ENCODE data around the gene REXO1. TPM values are rescaled to one million over a fixed set of nuclear protein-coding genes. Genes with fewer than 3 reads are reported as not detected.

The REXO1 gene
- total and polyA plus RNA-seq, 2 of the 13 experiments (the other 11 are each of a cell fraction or from before 2014, with no cell fraction given), result 5.0 to 11.2 TPM

DNA sequence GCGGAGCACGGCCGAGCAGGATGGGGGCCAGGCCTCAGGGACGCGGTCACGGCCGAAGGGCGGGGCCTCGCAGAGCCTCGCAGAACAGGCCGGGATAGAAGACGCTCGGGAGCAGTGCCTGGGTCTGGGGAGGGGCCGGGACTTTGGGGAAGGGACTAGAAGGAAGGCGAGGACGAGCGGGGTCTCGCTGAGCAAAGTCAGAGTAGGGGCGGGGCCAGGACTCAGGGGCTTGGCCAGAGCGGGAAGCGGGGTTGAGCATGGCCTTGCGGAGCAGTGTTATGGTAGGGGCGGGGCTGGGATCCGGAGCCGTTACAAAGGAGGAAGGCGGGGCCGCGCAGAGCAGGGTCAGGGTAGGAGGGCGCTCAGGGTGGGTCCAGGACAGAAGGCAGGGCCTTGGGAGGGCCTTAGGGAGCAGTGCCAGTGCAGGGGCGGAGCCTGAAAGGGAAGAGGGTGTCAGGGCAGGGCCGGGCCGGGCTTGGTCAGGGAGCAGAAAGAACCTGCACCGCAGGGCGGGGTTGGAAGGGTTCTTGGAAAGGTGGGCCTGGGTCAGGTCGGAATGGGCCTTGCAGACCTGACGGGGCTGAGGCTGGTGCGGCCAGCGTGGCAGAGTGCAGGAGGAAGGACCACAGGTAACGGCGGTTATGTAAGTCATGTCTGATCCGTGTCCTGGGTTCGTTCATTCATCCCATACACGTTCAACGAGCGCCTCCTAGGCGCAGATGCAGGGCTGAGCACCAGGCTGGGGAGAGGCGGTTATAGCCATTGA lies 35.7 kb downstream of the REXO1 start (continued):
- TF ChIP-seq ZNF276 (CRISPR knock-in tag; IDR thresholded peaks at IDR 0.05; ENCODE audit: low read depth) (no peak), YEATS2 (CRISPR knock-in tag; IDR thresholded peaks at IDR 0.05; ENCODE audit: borderline replicate concordance) (peak; percentile 50; the same call in 1 of the 2 replicates), FIP1L1 (IDR thresholded peaks at IDR 0.05; ENCODE audit: borderline replicate concordance, insufficient read depth, low read depth, low read length) (no peak), NBN (conservative IDR thresholded peaks at IDR 0.05) (no peak), CREB1 (IDR thresholded peaks at IDR 0.05) (no peak), CREB1 (CRISPR knock-in tag; IDR thresholded peaks at IDR 0.05) (no peak), ZFP36 (IDR thresholded peaks at IDR 0.05; ENCODE audit: borderline replicate concordance, low read depth, low read length, partially characterized antibody) (no peak), GRHL1 (CRISPR knock-in tag; conservative IDR thresholded peaks at IDR 0.05) (no peak), SP2 (CRISPR knock-in tag; IDR thresholded peaks at IDR 0.05) (no peak)
- TF ChIP-seq, protein P1, sequence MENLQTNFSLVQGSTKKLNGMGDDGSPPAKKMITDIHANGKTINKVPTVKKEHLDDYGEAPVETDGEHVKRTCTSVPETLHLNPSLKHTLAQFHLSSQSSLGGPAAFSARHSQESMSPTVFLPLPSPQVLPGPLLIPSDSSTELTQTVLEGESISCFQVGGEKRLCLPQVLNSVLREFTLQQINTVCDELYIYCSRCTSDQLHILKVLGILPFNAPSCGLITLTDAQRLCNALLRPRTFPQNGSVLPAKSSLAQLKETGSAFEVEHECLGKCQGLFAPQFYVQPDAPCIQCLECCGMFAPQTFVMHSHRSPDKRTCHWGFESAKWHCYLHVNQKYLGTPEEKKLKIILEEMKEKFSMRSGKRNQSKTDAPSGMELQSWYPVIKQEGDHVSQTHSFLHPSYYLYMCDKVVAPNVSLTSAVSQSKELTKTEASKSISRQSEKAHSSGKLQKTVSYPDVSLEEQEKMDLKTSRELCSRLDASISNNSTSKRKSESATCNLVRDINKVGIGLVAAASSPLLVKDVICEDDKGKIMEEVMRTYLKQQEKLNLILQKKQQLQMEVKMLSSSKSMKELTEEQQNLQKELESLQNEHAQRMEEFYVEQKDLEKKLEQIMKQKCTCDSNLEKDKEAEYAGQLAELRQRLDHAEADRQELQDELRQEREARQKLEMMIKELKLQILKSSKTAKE (CRISPR knock-in tag; IDR thresholded peaks at IDR 0.05; ENCODE audit: borderline replicate concordance), result no peak
- TF ChIP-seq, protein P2, sequence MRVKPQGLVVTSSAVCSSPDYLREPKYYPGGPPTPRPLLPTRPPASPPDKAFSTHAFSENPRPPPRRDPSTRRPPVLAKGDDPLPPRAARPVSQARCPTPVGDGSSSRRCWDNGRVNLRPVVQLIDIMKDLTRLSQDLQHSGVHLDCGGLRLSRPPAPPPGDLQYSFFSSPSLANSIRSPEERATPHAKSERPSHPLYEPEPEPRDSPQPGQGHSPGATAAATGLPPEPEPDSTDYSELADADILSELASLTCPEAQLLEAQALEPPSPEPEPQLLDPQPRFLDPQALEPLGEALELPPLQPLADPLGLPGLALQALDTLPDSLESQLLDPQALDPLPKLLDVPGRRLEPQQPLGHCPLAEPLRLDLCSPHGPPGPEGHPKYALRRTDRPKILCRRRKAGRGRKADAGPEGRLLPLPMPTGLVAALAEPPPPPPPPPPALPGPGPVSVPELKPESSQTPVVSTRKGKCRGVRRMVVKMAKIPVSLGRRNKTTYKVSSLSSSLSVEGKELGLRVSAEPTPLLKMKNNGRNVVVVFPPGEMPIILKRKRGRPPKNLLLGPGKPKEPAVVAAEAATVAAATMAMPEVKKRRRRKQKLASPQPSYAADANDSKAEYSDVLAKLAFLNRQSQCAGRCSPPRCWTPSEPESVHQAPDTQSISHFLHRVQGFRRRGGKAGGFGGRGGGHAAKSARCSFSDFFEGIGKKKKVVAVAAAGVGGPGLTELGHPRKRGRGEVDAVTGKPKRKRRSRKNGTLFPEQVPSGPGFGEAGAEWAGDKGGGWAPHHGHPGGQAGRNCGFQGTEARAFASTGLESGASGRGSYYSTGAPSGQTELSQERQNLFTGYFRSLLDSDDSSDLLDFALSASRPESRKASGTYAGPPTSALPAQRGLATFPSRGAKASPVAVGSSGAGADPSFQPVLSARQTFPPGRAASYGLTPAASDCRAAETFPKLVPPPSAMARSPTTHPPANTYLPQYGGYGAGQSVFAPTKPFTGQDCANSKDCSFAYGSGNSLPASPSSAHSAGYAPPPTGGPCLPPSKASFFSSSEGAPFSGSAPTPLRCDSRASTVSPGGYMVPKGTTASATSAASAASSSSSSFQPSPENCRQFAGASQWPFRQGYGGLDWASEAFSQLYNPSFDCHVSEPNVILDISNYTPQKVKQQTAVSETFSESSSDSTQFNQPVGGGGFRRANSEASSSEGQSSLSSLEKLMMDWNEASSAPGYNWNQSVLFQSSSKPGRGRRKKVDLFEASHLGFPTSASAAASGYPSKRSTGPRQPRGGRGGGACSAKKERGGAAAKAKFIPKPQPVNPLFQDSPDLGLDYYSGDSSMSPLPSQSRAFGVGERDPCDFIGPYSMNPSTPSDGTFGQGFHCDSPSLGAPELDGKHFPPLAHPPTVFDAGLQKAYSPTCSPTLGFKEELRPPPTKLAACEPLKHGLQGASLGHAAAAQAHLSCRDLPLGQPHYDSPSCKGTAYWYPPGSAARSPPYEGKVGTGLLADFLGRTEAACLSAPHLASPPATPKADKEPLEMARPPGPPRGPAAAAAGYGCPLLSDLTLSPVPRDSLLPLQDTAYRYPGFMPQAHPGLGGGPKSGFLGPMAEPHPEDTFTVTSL (CRISPR knock-in tag; IDR thresholded peaks at IDR 0.05; ENCODE audit: borderline replicate concordance), result no peak
- TF ChIP-seq, protein P3, sequence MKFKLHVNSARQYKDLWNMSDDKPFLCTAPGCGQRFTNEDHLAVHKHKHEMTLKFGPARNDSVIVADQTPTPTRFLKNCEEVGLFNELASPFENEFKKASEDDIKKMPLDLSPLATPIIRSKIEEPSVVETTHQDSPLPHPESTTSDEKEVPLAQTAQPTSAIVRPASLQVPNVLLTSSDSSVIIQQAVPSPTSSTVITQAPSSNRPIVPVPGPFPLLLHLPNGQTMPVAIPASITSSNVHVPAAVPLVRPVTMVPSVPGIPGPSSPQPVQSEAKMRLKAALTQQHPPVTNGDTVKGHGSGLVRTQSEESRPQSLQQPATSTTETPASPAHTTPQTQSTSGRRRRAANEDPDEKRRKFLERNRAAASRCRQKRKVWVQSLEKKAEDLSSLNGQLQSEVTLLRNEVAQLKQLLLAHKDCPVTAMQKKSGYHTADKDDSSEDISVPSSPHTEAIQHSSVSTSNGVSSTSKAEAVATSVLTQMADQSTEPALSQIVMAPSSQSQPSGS (CRISPR knock-in tag; IDR thresholded peaks at IDR 0.05), result peak; percentile 22; the same call in 1 of the 2 replicates
- TF ChIP-seq, protein P4, sequence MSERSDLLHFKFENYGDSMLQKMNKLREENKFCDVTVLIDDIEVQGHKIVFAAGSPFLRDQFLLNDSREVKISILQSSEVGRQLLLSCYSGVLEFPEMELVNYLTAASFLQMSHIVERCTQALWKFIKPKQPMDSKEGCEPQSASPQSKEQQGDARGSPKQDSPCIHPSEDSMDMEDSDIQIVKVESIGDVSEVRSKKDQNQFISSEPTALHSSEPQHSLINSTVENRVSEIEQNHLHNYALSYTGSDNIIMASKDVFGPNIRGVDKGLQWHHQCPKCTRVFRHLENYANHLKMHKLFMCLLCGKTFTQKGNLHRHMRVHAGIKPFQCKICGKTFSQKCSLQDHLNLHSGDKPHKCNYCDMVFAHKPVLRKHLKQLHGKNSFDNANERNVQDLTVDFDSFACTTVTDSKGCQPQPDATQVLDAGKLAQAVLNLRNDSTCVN (CRISPR knock-in tag; IDR thresholded peaks at IDR 0.05; ENCODE audit: borderline replicate concordance), result peak; percentile 66; the same call in 1 of the 2 replicates

All from HepG2 (cell line).